ENCODE measurements around the gene OLFML2A.
"Not testable (repeated sequence)": the region's sequence is repeated elsewhere in the genome, so short reads cannot be mapped to it uniquely, and the experiment has no call there.

Gene OLFML2A

GRCh38 chr9:124776954-124777648 is at the start of gene OLFML2A:
Gene OLFML2A, plus strand, starts transcription at chr9:124777133. Its CDS starts 138 bp downstream, at chr9:124777271.
- DNase-seq: no peak

GRCh38 chr9:124730772-124731171 is 46.2 kb upstream of the OLFML2A start:
- DNase-seq: no peak

GRCh38 chr9:124733964-124734740 is 42.8 kb upstream of the OLFML2A start:
- peak; percentile 63 for DNase-seq

- DNase-seq: not testable (repeated sequence)
Measured at GRCh38 chr9:124734741-124735083, 42.2 kb upstream of the OLFML2A start.

GRCh38 chr9:124735121-124735520 is 41.8 kb upstream of the OLFML2A start:
- DNase-seq: no peak

GRCh38 chr9:124738075-124738474 is 38.9 kb upstream of the OLFML2A start:
- DNase-seq: not testable (repeated sequence)

- DNase-seq: no peak
Measured at GRCh38 chr9:124739360-124739759, 37.6 kb upstream of the OLFML2A start.

GRCh38 chr9:124741149-124741548 is 35.8 kb upstream of the OLFML2A start:
- no peak for DNase-seq

GRCh38 chr9:124741662-124742061 is 35.3 kb upstream of the OLFML2A start:
- DNase-seq: no peak

GRCh38 chr9:124742940-124743339 is 34.0 kb upstream of the OLFML2A start:
- DNase-seq: no peak

GRCh38 chr9:124743686-124744348 is 33.1 kb upstream of the OLFML2A start:
- DNase-seq: no peak

GRCh38 chr9:124747065-124747464 is 29.9 kb upstream of the OLFML2A start:
- no peak for DNase-seq

GRCh38 chr9:124749284-124749683 is 27.6 kb upstream of the OLFML2A start:
- no peak for DNase-seq

- no peak for DNase-seq
Measured at GRCh38 chr9:124749781-124750180, 27.2 kb upstream of the OLFML2A start.

GRCh38 chr9:124752967-124753366 is 24.0 kb upstream of the OLFML2A start:
- DNase-seq: no peak

- DNase-seq: no peak
Measured at GRCh38 chr9:124754289-124754688, 22.6 kb upstream of the OLFML2A start.

GRCh38 chr9:124755061-124755460 is 21.9 kb upstream of the OLFML2A start:
- no peak for DNase-seq

- DNase-seq: no peak
Measured at GRCh38 chr9:124756011-124756410, 20.9 kb upstream of the OLFML2A start.

- no peak for DNase-seq
Measured at GRCh38 chr9:124757616-124758015, 19.3 kb upstream of the OLFML2A start.

GRCh38 chr9:124758061-124758460 is 18.9 kb upstream of the OLFML2A start:
- DNase-seq: no peak

- no peak for DNase-seq
Measured at GRCh38 chr9:124758691-124759090, 18.2 kb upstream of the OLFML2A start.

GRCh38 chr9:124759327-124759726 is 17.6 kb upstream of the OLFML2A start:
- no peak for DNase-seq

- no peak for DNase-seq
Measured at GRCh38 chr9:124760719-124761118, 16.2 kb upstream of the OLFML2A start.

GRCh38 chr9:124761196-124761595 is 15.7 kb upstream of the OLFML2A start:
- DNase-seq: no peak
